Stomach (tissue), 9 donors: ENCODE data around the gene FBXO34. TPM values are rescaled to one million over a fixed set of nuclear protein-coding genes. Genes with fewer than 3 reads are reported as not detected.
A peak's percentile ranks its signal among the peaks of the same experiment; 100 is the strongest.

Source experiments
- DNase-seq, 2 donors: peaks; one replicate each; pipeline versions ENCODE4 v3.0.0 to v3.0.0-alpha.2; 2013 to 2019
- H3K27ac ChIP-seq, 5 donors: fragments of 200-600 bp in 4 of 5; sonication (generic) in 4 of 5; one replicate each; pipeline ENCODE4 v1.5.1; 2013 to 2019; ENCODE audit warnings: mild to moderate bottlenecking in 1 of 5, moderate library complexity in 1 of 5
- H3K27me3 ChIP-seq, 3 donors: fragments of 200-600 bp; sonication (generic); one replicate each; pipeline ENCODE4 v1.5.1; 2017 to 2019; ENCODE audit warnings: mixed run types in 1 of 3
- H3K36me3 ChIP-seq, 4 donors: fragments of 200-600 bp; sonication (generic); 1 replicate in 3 of 4; 2 replicates in 1 of 4; pipeline ENCODE4 v1.5.1; 2016 to 2019
- H3K4me1 ChIP-seq, 4 donors: fragments of 200-600 bp; sonication (generic); one replicate each; pipeline ENCODE4 v1.5.1; 2016 to 2019
- H3K4me3 ChIP-seq, 4 donors: fragments of 200-600 bp; sonication (generic) in 3 of 4; one replicate each; pipeline ENCODE4 v1.5.1; 2016 to 2019; ENCODE audit warnings: mild to moderate bottlenecking in 1 of 4
- H3K9me3 ChIP-seq, 4 donors: fragments of 200-600 bp; sonication (generic); one replicate each; pipeline ENCODE4 v1.5.1; 2016 to 2019
- CTCF ChIP-seq, 7 experiments: fragments of 450-650 bp in 4 of 7; fragments of 200-600 bp in 3 of 7; sonication (generic) in 3 of 7; IDR thresholded peaks; one replicate each; pipeline ENCODE4 v1.5.1; 2016 to 2019; ENCODE audit warnings: antibody characterized with exemption in 7 of 7, control low read depth in 2 of 7, mild to moderate bottlenecking in 1 of 7
- EP300 ChIP-seq: sonication (generic); formaldehyde crosslinking; IDR thresholded peaks from one replicate; pipeline ENCODE4 v1.6.1; 2017; ENCODE audit warnings: antibody characterized with exemption
- POLR2A ChIP-seq, 4 donors: fragments of 450-650 bp; IDR thresholded peaks; one replicate each; pipeline ENCODE4 v1.6.1; 2016; ENCODE audit warnings: antibody characterized with exemption in 4 of 4, control low read depth in 2 of 4, mild to moderate bottlenecking in 1 of 4, moderate library complexity in 1 of 4
- POLR2AphosphoS5 ChIP-seq, 3 donors: sonication (generic); formaldehyde crosslinking; IDR thresholded peaks; one replicate each; pipeline ENCODE4 v1.6.1; 2016; ENCODE audit warnings: antibody characterized with exemption in 3 of 3
- WGBS, 5 donors: extraction: QIAGEN DNeasy Blood & Tissue Kit in 3 of 5; methylation state at CpG; one replicate each; pipeline versions ENCODE4 v1.1.5 to v1.1.7; 2013 to 2018; 5-methylcytosine and 5-hydroxymethylcytosine counted together
- intact Hi-C: fragments of 100-400 bp; cut with DNase I; formaldehyde crosslinking; loops from one replicate; pipeline ENCODE4 v1.15.1; 2023; ENCODE audit warnings: low total_unique reads
- polyA plus RNA-seq, 3 donors: library from polyadenylated mRNA; stranded (reverse); fragments of 200-250 nt; gene quantifications; one replicate each; pipeline ENCODE4 v1.2.3, GENCODE V29; 2013
- total RNA-seq, 5 donors: library from RNA; depleted of rRNA; stranded (reverse); fragments of >200 nt; gene quantifications; one replicate each; pipeline versions ENCODE4 v1.1.0 to v1.2.3, GENCODE V29; 2014 to 2016
- donor health status: healthy with polysubstance abuse.
- donor health status: Bipolar disorder and iron deficiency.
- donor health status: healthy.

Gene FBXO34
- total and polyA plus RNA-seq, 8 donors, result 6.7 to 55.0 (median 27.2) TPM

GRCh38 chr14:55347748-55348147, 76.5 kb downstream of the FBXO34 start:
- intact Hi-C loops, result no loop called here

GRCh38 chr14:55348766-55349453, 77.7 kb downstream of the FBXO34 start:
- Histone ChIP-seq H3K9me3 (no peaks in the 10 kb centered on the region), H3K4me3 (no peak overlapping the region), H3K27me3 (no peaks in the 10 kb centered on the region), H3K27ac (peak overlapping the region in 1 of 5 donors; percentile 16), H3K4me1 (peaks cover 18 to 44% (median 30%) of the 10 kb centered on the region in 4 donors), H3K36me3 (peaks cover 19 to 33% (median 31%) of the 10 kb centered on the region in 4 donors)
- TF ChIP-seq POLR2A (IDR thresholded peaks at IDR 0.05), result no peak
- no peak for TF ChIP-seq CTCF (IDR thresholded peaks at IDR 0.05)
- TF ChIP-seq EP300, result no peak
- TF ChIP-seq POLR2AphosphoS5 (IDR thresholded peaks at IDR 0.05), result no peak
- intact Hi-C loops, result no loop called here
- no peak for DNase-seq
- WGBS, 5 donors, result 28 to 48% (median 35%) methylated on average over 4 of the region's 4 CpGs

More at GRCh38 chr14:55347748-55348147, 76.5 kb downstream of the FBXO34 start:
- H3K4me1 ChIP-seq, result peaks cover 18 to 49% (median 30%) of the 10 kb centered on the region in 4 donors
- H3K4me3 ChIP-seq, result no peak overlapping the region
- H3K36me3 ChIP-seq, result peaks cover 19 to 26% (median 26%) of the 10 kb centered on the region in 4 donors
- H3K27ac ChIP-seq, result no peak overlapping the region
- TF ChIP-seq CTCF (IDR thresholded peaks at IDR 0.05) (no peak), POLR2A (IDR thresholded peaks at IDR 0.05) (no peak), EP300 (no peak), POLR2AphosphoS5 (IDR thresholded peaks at IDR 0.05) (no peak)
- 89 to 95% (median 91%) methylated on average over 3 of the region's 3 CpGs for WGBS, 5 donors
- DNase-seq, result no peak
- H3K9me3 ChIP-seq, result no peaks in the 10 kb centered on the region
- H3K27me3 ChIP-seq, result no peaks in the 10 kb centered on the region

GRCh38 chr14:55349565-55349964, 78.3 kb downstream of the FBXO34 start:
- TF ChIP-seq POLR2A (IDR thresholded peaks at IDR 0.05) (no peak), EP300 (no peak), POLR2AphosphoS5 (IDR thresholded peaks at IDR 0.05) (no peak), CTCF (IDR thresholded peaks at IDR 0.05) (no peak)
- peaks cover 19 to 37% (median 32%) of the 10 kb centered on the region in 4 donors for H3K36me3 ChIP-seq
- no peaks in the 10 kb centered on the region for H3K9me3 ChIP-seq
- H3K4me1 ChIP-seq, result peaks cover 15 to 47% (median 32%) of the 10 kb centered on the region in 4 donors
- H3K27me3 ChIP-seq, result no peaks in the 10 kb centered on the region
- intact Hi-C loops, result no loop called here
- H3K4me3 ChIP-seq, result no peak overlapping the region
- no peak overlapping the region for H3K27ac ChIP-seq
- WGBS, 5 donors, result 70 to 90% (median 85%) methylated on average over 11 to 12 of the region's 12 CpGs
- no peak for DNase-seq

GRCh38 chr14:55350461-55350860, 79.2 kb downstream of the FBXO34 start:
- H3K9me3 ChIP-seq, result no peaks in the 10 kb centered on the region
- intact Hi-C loops, result loop anchor here (10.0 kb wide), 1 partner anchor 86 kb away; no protein-coding TSS in a partner anchor
- DNase-seq, result no peak
- peaks cover 19 to 46% (median 40%) of the 10 kb centered on the region in 4 donors for H3K36me3 ChIP-seq
- H3K4me3 ChIP-seq, result no peak overlapping the region
- no peak overlapping the region for H3K27ac ChIP-seq
- 93 to 98% (median 96%) methylated on average over 4 of the region's 4 CpGs for WGBS, 5 donors
- H3K27me3 ChIP-seq, result no peaks in the 10 kb centered on the region
- H3K4me1 ChIP-seq, result peaks cover 15 to 41% (median 30%) of the 10 kb centered on the region in 4 donors
- TF ChIP-seq EP300 (no peak), POLR2A (IDR thresholded peaks at IDR 0.05) (no peak), POLR2AphosphoS5 (IDR thresholded peaks at IDR 0.05) (no peak), CTCF (IDR thresholded peaks at IDR 0.05) (no peak)
